ENCODE results near the gene CTDSPL2.
"Not testable (repeated sequence)": the region's sequence is repeated elsewhere in the genome, so short reads cannot be mapped to it uniquely, and the experiment has no call there.

The CTDSPL2 gene

GRCh38 chr15:44489464-44489863 lies 62.0 kb downstream of the CTDSPL2 start:
- no peak for DNase-seq

GRCh38 chr15:44490622-44491021 lies 63.2 kb downstream of the CTDSPL2 start:
- DNase-seq, result no peak

- no peak for DNase-seq
Observed at GRCh38 chr15:44492040-44492439, 64.6 kb downstream of the CTDSPL2 start.

- no peak for DNase-seq
Observed at GRCh38 chr15:44492672-44493071, 65.2 kb downstream of the CTDSPL2 start.

GRCh38 chr15:44495562-44495961 lies 68.1 kb downstream of the CTDSPL2 start:
- DNase-seq, result no peak

- no peak for DNase-seq
Observed at GRCh38 chr15:44500555-44500954, 73.1 kb downstream of the CTDSPL2 start.

- DNase-seq, result no peak
Observed at GRCh38 chr15:44501768-44502366, 74.4 kb downstream of the CTDSPL2 start.

- DNase-seq, result no peak
Observed at GRCh38 chr15:44516436-44516835, 89.0 kb downstream of the CTDSPL2 start.

- DNase-seq, result no peak
Observed at GRCh38 chr15:44519537-44519936, 92.1 kb downstream of the CTDSPL2 start.

- DNase-seq, result no peak
Observed at GRCh38 chr15:44525018-44525417, 97.6 kb downstream of the CTDSPL2 start.

GRCh38 chr15:44527241-44527640 lies 99.8 kb downstream of the CTDSPL2 start:
- no peak for DNase-seq

- no peak for DNase-seq
Observed at GRCh38 chr15:44529864-44530604, 102.6 kb downstream of the CTDSPL2 start.

GRCh38 chr15:44530653-44531052 lies 103.2 kb downstream of the CTDSPL2 start:
- no peak for DNase-seq

- DNase-seq, result not testable (repeated sequence)
Observed at GRCh38 chr15:44532275-44532674, 104.8 kb downstream of the CTDSPL2 start.

- no peak for DNase-seq
Observed at GRCh38 chr15:44532689-44533088, 105.3 kb downstream of the CTDSPL2 start.

GRCh38 chr15:44535092-44535491 lies 107.7 kb downstream of the CTDSPL2 start:
- no peak for DNase-seq

GRCh38 chr15:44535523-44536301 lies 108.3 kb downstream of the CTDSPL2 start:
- DNase-seq, result no peak

- no peak for DNase-seq
Observed at GRCh38 chr15:44536302-44536961, 109.0 kb downstream of the CTDSPL2 start.

- DNase-seq, result peak; percentile 45
Observed at GRCh38 chr15:44536962-44537734, 109.7 kb downstream of the CTDSPL2 start, which contains the start of gene EIF3J. Gene EIF3J (plus strand): TSS chr15:44537147. CDS start chr15:44537195, 48 bp downstream.

- no peak for DNase-seq
Observed at GRCh38 chr15:44537735-44538240, 110.4 kb downstream of the CTDSPL2 start.

GRCh38 chr15:44541282-44541958 lies 114.0 kb downstream of the CTDSPL2 start:
- no peak for DNase-seq

- no peak for DNase-seq
Observed at GRCh38 chr15:44542596-44542995, 115.2 kb downstream of the CTDSPL2 start.

Measured in cortex of kidney (tissue), 1 donor.